NCI-H82 treated with DMSO at 0.1 percent for 48 hours (cell line): Measurements from ENCODE around the gene ANKRD35.
"Not testable (repeated sequence)": the region's sequence is repeated elsewhere in the genome, so short reads cannot be mapped to it uniquely, and the experiment has no call there.

Experiments
- DNase-seq: peaks from one replicate; lab custom pipeline; 2025; ENCODE audit not compliant: unreplicated experiment; lab: John Stamatoyannopoulos, UW

The ANKRD35 gene

GRCh38 chr1:145885738-145886287 is at the start of gene ANKRD35:
TSS of gene ANKRD35 (minus strand) at chr1:145885866. CDS start at chr1:145885758, 108 bp downstream.
- peak; percentile 71 for DNase-seq

- peak; percentile 67 for DNase-seq
Measured at GRCh38 chr1:145932522-145933009, 46.9 kb upstream of the ANKRD35 start.

GRCh38 chr1:145927916-145928643 is 42.4 kb upstream of the ANKRD35 start:
- no peak for DNase-seq

GRCh38 chr1:145927063-145927886 is 41.6 kb upstream of the ANKRD35 start, which contains the start of gene RBM8A:
TSS of gene RBM8A (minus strand) at chr1:145927484. CDS start at chr1:145927426, 58 bp downstream.
- DNase-seq, result peak; percentile 99

- DNase-seq, result no peak
Measured at GRCh38 chr1:145926686-145927062, 41.0 kb upstream of the ANKRD35 start.

GRCh38 chr1:145922266-145922665 is 36.6 kb upstream of the ANKRD35 start:
- DNase-seq, result no peak

- not testable (repeated sequence) for DNase-seq
Measured at GRCh38 chr1:145920297-145920696, 34.6 kb upstream of the ANKRD35 start.

- no peak for DNase-seq
Measured at GRCh38 chr1:145918992-145919939, 33.6 kb upstream of the ANKRD35 start.

- peak; percentile 76 for DNase-seq
Measured at GRCh38 chr1:145918144-145918991, 32.7 kb upstream of the ANKRD35 start, which contains the start of gene PEX11B. TSS of gene PEX11B (minus strand) at chr1:145918717. CDS start at chr1:145918688, 29 bp downstream.

GRCh38 chr1:145917595-145917994 is 31.9 kb upstream of the ANKRD35 start:
- no peak for DNase-seq

- DNase-seq, result no peak
Measured at GRCh38 chr1:145916745-145917144, 31.1 kb upstream of the ANKRD35 start.

GRCh38 chr1:145912128-145912641 is 26.5 kb upstream of the ANKRD35 start:
- no peak for DNase-seq

GRCh38 chr1:145908653-145909052 is 23.0 kb upstream of the ANKRD35 start:
- no peak for DNase-seq

GRCh38 chr1:145906954-145907753 is 21.5 kb upstream of the ANKRD35 start:
- DNase-seq, result no peak

- DNase-seq, result no peak
Measured at GRCh38 chr1:145901312-145902021, 15.8 kb upstream of the ANKRD35 start.

- no peak for DNase-seq
Measured at GRCh38 chr1:145898756-145899155, 13.1 kb upstream of the ANKRD35 start.

GRCh38 chr1:145897969-145898368 is 12.3 kb upstream of the ANKRD35 start:
- DNase-seq, result no peak

GRCh38 chr1:145895471-145895870 is 9.8 kb upstream of the ANKRD35 start:
- no peak for DNase-seq
